Esophagus squamous epithelium (tissue), 5 donors: Measurements from ENCODE around the gene PI3. TPM values are rescaled to one million over a fixed set of nuclear protein-coding genes. Genes with fewer than 3 reads are reported as not detected.

Source experiments
- DNase-seq: peaks from one replicate; lab custom pipeline; 2025; lab: John Stamatoyannopoulos, UW
- H3K27ac ChIP-seq, 4 donors: fragments of 200-600 bp; sonication (generic); one replicate each; pipeline ENCODE4 v1.5.1; 2016 to 2019; ENCODE audit warnings: mild to moderate bottlenecking in 1 of 4
- H3K27me3 ChIP-seq, 4 donors: fragments of 200-600 bp; sonication (generic); 1 replicate in 3 of 4; 2 replicates in 1 of 4; pipeline versions ENCODE4 v1.5.1 to v1.6.0; 2017 to 2021; ENCODE audit warnings: antibody characterized with exemption in 1 of 4
- H3K36me3 ChIP-seq, 3 donors: fragments of 200-600 bp; sonication (generic); one replicate each; pipeline ENCODE4 v1.5.1; 2016 to 2019
- H3K4me1 ChIP-seq, 3 donors: fragments of 200-600 bp; sonication (generic); one replicate each; pipeline ENCODE4 v1.5.1; 2017 to 2019
- H3K4me3 ChIP-seq, 4 donors: fragments of 200-600 bp; sonication (generic); 1 replicate in 3 of 4; 2 replicates in 1 of 4; pipeline ENCODE4 v1.5.1; 2016 to 2019; ENCODE audit warnings: mild to moderate bottlenecking in 2 of 4, moderate library complexity in 1 of 4
- H3K9me3 ChIP-seq, 3 donors: fragments of 200-600 bp; sonication (generic); one replicate each; pipeline ENCODE4 v1.5.1; 2016 to 2019
- CTCF ChIP-seq, 6 experiments: fragments of 450-650 bp in 4 of 6; fragments of 200-600 bp in 2 of 6; sonication (generic) in 2 of 6; IDR thresholded peaks; one replicate each; pipeline ENCODE4 v1.5.1; 2016 to 2019; ENCODE audit warnings: antibody characterized with exemption in 6 of 6, mild to moderate bottlenecking in 4 of 6, moderate library complexity in 4 of 6
- POLR2A ChIP-seq, 4 donors: fragments of 450-650 bp; IDR thresholded peaks; one replicate each; pipeline ENCODE4 v1.6.1; 2017; ENCODE audit warnings: antibody characterized with exemption in 4 of 4, mild to moderate bottlenecking in 4 of 4, moderate library complexity in 3 of 4
- WGBS, 2 donors: methylation state at CpG; one replicate each; pipeline ENCODE4 v1.1.5; 2018; 5-methylcytosine and 5-hydroxymethylcytosine counted together
- intact Hi-C: fragments of 100-400 bp; cut with DNase I; formaldehyde crosslinking; loops from one replicate; pipeline ENCODE4 v1.15.0; 2022
- total RNA-seq, 4 donors: library from RNA; depleted of rRNA; stranded (reverse); fragments of >200 nt; gene quantifications; one replicate each; pipeline ENCODE4 v1.1.0, GENCODE V29; 2016
- donor health status: DM: yes; HTN: yes; CAD: no.

PI3 gene
- total RNA-seq, 4 donors from 2014 or later, result 14.1 to 2,947 (median 1,123) TPM

GRCh38 chr20:45140836-45141235, 33.9 kb upstream of the PI3 start:
- H3K4me3 ChIP-seq, result no peak overlapping the region
- 67 to 68% methylated on average over 4 of the region's 4 CpGs for WGBS, 2 donors
- no peak overlapping the region for H3K27ac ChIP-seq
- TF ChIP-seq CTCF (IDR thresholded peaks at IDR 0.05) (no peak), POLR2A (IDR thresholded peaks at IDR 0.05) (no peak)
- intact Hi-C loops, result no loop called here
- H3K27me3 ChIP-seq, result peaks cover 0 to 27% (median 0%) of the 10 kb centered on the region in 4 donors
- no peaks in the 10 kb centered on the region for H3K36me3 ChIP-seq
- no peak for DNase-seq
- peaks cover 0 to 9% (median 0%) of the 10 kb centered on the region in 3 donors for H3K4me1 ChIP-seq
- H3K9me3 ChIP-seq, result no peaks in the 10 kb centered on the region

GRCh38 chr20:45149062-45149461, 25.6 kb upstream of the PI3 start:
- Histone ChIP-seq H3K27me3 (peaks cover 0 to 40% (median 0%) of the 10 kb centered on the region in 4 donors), H3K9me3 (no peaks in the 10 kb centered on the region), H3K36me3 (no peaks in the 10 kb centered on the region), H3K4me1 (peaks cover 0 to 6% (median 0%) of the 10 kb centered on the region in 3 donors), H3K27ac (no peak overlapping the region), H3K4me3 (no peak overlapping the region)
- no peak for DNase-seq
- 78 to 100% methylated on average over 2 of the region's 3 CpGs for WGBS, 2 donors
- intact Hi-C loops, result no loop called here
- no peak for TF ChIP-seq CTCF (IDR thresholded peaks at IDR 0.05)
- no peak for TF ChIP-seq POLR2A (IDR thresholded peaks at IDR 0.05)

GRCh38 chr20:45152405-45152804, 22.3 kb upstream of the PI3 start:
- intact Hi-C loops, result no loop called here

GRCh38 chr20:45153147-45153546, 21.6 kb upstream of the PI3 start:
- no peak overlapping the region for H3K27ac ChIP-seq
- intact Hi-C loops, result no loop called here
- DNase-seq, result no peak
- no peak overlapping the region for H3K4me3 ChIP-seq
- H3K36me3 ChIP-seq, result no peaks in the 10 kb centered on the region
- WGBS, 2 donors, result 70% methylated on average over 3 of the region's 3 CpGs; no CpG with 5 or more reads in 1 of the 2 donors
- no peaks in the 10 kb centered on the region for H3K9me3 ChIP-seq
- no peak for TF ChIP-seq CTCF (IDR thresholded peaks at IDR 0.05)
- no peak for TF ChIP-seq POLR2A (IDR thresholded peaks at IDR 0.05)
- peaks cover 0 to 7% (median 0%) of the 10 kb centered on the region in 4 donors for H3K27me3 ChIP-seq
- peaks cover 4 to 16% (median 5%) of the 10 kb centered on the region in 3 donors for H3K4me1 ChIP-seq

More at GRCh38 chr20:45152405-45152804, 22.3 kb upstream of the PI3 start:
- no peak for DNase-seq
- Histone ChIP-seq H3K4me3 (no peak overlapping the region), H3K4me1 (peaks cover 0 to 9% (median 0%) of the 10 kb centered on the region in 3 donors), H3K27ac (no peak overlapping the region), H3K27me3 (peaks cover 0 to 12% (median 0%) of the 10 kb centered on the region in 4 donors), H3K36me3 (no peaks in the 10 kb centered on the region), H3K9me3 (no peaks in the 10 kb centered on the region)
- no peak for TF ChIP-seq POLR2A (IDR thresholded peaks at IDR 0.05)
- no peak for TF ChIP-seq CTCF (IDR thresholded peaks at IDR 0.05)
- WGBS, 2 donors, result 42 to 61% methylated on average over 2 of the region's 2 CpGs

- Histone ChIP-seq H3K4me1 (peaks cover 4 to 21% (median 5%) of the 10 kb centered on the region in 3 donors), H3K9me3 (no peaks in the 10 kb centered on the region), H3K27me3 (peaks cover 0 to under 1% (median 0%) of the 10 kb centered on the region in 4 donors), H3K36me3 (no peaks in the 10 kb centered on the region), H3K4me3 (no peak overlapping the region), H3K27ac (no peak overlapping the region)
- DNase-seq, result no peak
- WGBS, 2 donors, result 29 to 67% methylated on average over 1 of the region's 1 CpG
- intact Hi-C loops, result no loop called here
- TF ChIP-seq POLR2A (IDR thresholded peaks at IDR 0.05), result no peak
- no peak for TF ChIP-seq CTCF (IDR thresholded peaks at IDR 0.05)
These were observed 20.9 kb upstream of the PI3 start for GRCh38 chr20:45153752-45154151.
